Mesenchymal stem cell (in vitro differentiated cells and primary cell): Measurements from ENCODE around the gene HUNK.

Experiments used
- DNase-seq: peaks from one replicate; pipeline ENCODE4 v3.0.0-alpha.2; 2013
- H2AFZ ChIP-seq: one replicate; pipeline ENCODE4 v1.6.1; 2013; ENCODE audit warnings: low read depth, mild to moderate bottlenecking, control low read depth, inconsistent platforms, low read length, moderate library complexity
- H2AK5ac ChIP-seq: 2 replicates; pipeline ENCODE4 v1.6.1; 2013; ENCODE audit warnings: low read length, moderate library complexity, mild to moderate bottlenecking, inconsistent platforms; ENCODE audit not compliant: severe bottlenecking
- H2BK120ac ChIP-seq: one replicate; pipeline ENCODE4 v1.6.1; 2013; ENCODE audit warnings: low read depth, mild to moderate bottlenecking, inconsistent platforms, low read length, moderate library complexity
- H2BK12ac ChIP-seq, 2 experiments: one replicate each; pipeline ENCODE4 v1.6.1; 2013; ENCODE audit warnings: inconsistent platforms in 2 of 2, low read length in 2 of 2, mild to moderate bottlenecking in 2 of 2, moderate library complexity in 2 of 2, control low read depth in 1 of 2
- H2BK15ac ChIP-seq: one replicate; pipeline ENCODE4 v1.6.1; 2013; ENCODE audit warnings: mild to moderate bottlenecking, low read depth, inconsistent platforms; ENCODE audit not compliant: poor library complexity, severe bottlenecking
- H2BK5ac ChIP-seq: 2 replicates; pipeline ENCODE4 v1.6.1; 2013; ENCODE audit warnings: low read depth, mild to moderate bottlenecking, low read length, control low read depth, inconsistent platforms; ENCODE audit not compliant: poor library complexity, severe bottlenecking
- H3K14ac ChIP-seq, 2 experiments: one replicate each; pipeline ENCODE4 v1.6.1; 2013; ENCODE audit warnings: inconsistent platforms in 2 of 2, low read length in 2 of 2, control low read depth in 1 of 2, mild to moderate bottlenecking in 1 of 2, moderate library complexity in 1 of 2
- H3K18ac ChIP-seq, 2 experiments: one replicate each; pipeline ENCODE4 v1.6.1; 2013; ENCODE audit warnings: inconsistent platforms in 2 of 2, low read length in 2 of 2, control low read depth in 1 of 2, low read depth in 1 of 2, mild to moderate bottlenecking in 1 of 2
- H3K23ac ChIP-seq, 2 experiments: one replicate each; pipeline ENCODE4 v1.6.1; 2013; ENCODE audit warnings: inconsistent platforms in 2 of 2, low read length in 2 of 2, mild to moderate bottlenecking in 2 of 2, moderate library complexity in 2 of 2, control low read depth in 1 of 2
- H3K27ac ChIP-seq: 2 replicates; pipeline ENCODE4 v1.5.1; 2013; ENCODE audit warnings: mild to moderate bottlenecking, moderate library complexity, low read length, control low read depth, inconsistent platforms; ENCODE audit not compliant: poor library complexity, severe bottlenecking
- H3K27me3 ChIP-seq, 2 experiments: 2 replicates each; pipeline versions ENCODE4 v1.6.1 to v1.7.0; 2013; ENCODE audit warnings: low read length in 2 of 2, mild to moderate bottlenecking in 2 of 2, moderate library complexity in 2 of 2, control low read depth in 1 of 2, inconsistent platforms in 1 of 2; ENCODE audit not compliant: control insufficient read depth in 1 of 2, insufficient read depth in 1 of 2
- H3K36me3 ChIP-seq, 2 experiments: 2 replicates each; pipeline versions ENCODE4 v1.6.1 to v1.7.0; 2013; ENCODE audit warnings: low read length in 2 of 2, control low read depth in 1 of 2, inconsistent platforms in 1 of 2, low read depth in 1 of 2, mild to moderate bottlenecking in 1 of 2; ENCODE audit not compliant: insufficient read depth in 2 of 2, control insufficient read depth in 1 of 2
- H3K4ac ChIP-seq, 2 experiments: one replicate each; pipeline ENCODE4 v1.6.1; 2013; ENCODE audit warnings: inconsistent platforms in 2 of 2, low read length in 2 of 2, mild to moderate bottlenecking in 2 of 2, moderate library complexity in 2 of 2, control low read depth in 1 of 2, low read depth in 1 of 2
- H3K4me1 ChIP-seq: 2 replicates; pipeline ENCODE4 v1.6.1; 2013; ENCODE audit warnings: low read depth, low read length, control low read depth; ENCODE audit not compliant: control insufficient read depth, insufficient read depth
- H3K4me2 ChIP-seq: 2 replicates; pipeline ENCODE4 v1.6.1; 2013; ENCODE audit warnings: low read length, mild to moderate bottlenecking, inconsistent platforms; ENCODE audit not compliant: poor library complexity, severe bottlenecking
- H3K4me3 ChIP-seq, 2 experiments: 2 replicates each; pipeline versions ENCODE4 v1.5.1 to v1.7.0; 2013; ENCODE audit warnings: low read length in 2 of 2, mild to moderate bottlenecking in 2 of 2, control low read depth in 1 of 2, low read depth in 1 of 2; ENCODE audit not compliant: insufficient read depth in 1 of 2
- H3K79me1 ChIP-seq: replicated peaks from 2 replicates; pipeline ENCODE4 v1.6.1; 2013; ENCODE audit warnings: mild to moderate bottlenecking, control low read depth, low read length, inconsistent platforms; ENCODE audit not compliant: poor library complexity, severe bottlenecking
- H3K9ac ChIP-seq: 2 replicates; pipeline ENCODE4 v1.7.0; 2013; ENCODE audit warnings: mild to moderate bottlenecking, low read length, moderate library complexity
- H3K9me3 ChIP-seq: 2 replicates; pipeline ENCODE4 v1.7.0; 2013; ENCODE audit warnings: mild to moderate bottlenecking, low read length; ENCODE audit not compliant: control insufficient read depth
- H4K8ac ChIP-seq: one replicate; pipeline ENCODE4 v1.6.1; 2013; ENCODE audit warnings: inconsistent platforms, mild to moderate bottlenecking, low read length, moderate library complexity
- H4K91ac ChIP-seq: one replicate; pipeline ENCODE4 v1.6.1; 2013; ENCODE audit warnings: mild to moderate bottlenecking, low read length, inconsistent platforms
- whole genome bisulfite sequencing: methylation state at CpG from one replicate; pipeline ENCODE4 v1.1.7; 2013; ENCODE audit warnings: mixed read lengths; 5-methylcytosine and 5-hydroxymethylcytosine counted together

HUNK gene

GRCh38 chr21:31909153-31910073 is 36.6 kb downstream of the HUNK start:
- H3K9ac ChIP-seq: no peak overlapping the region
- H3K27me3 ChIP-seq: peaks cover 0 to 13% of the 10 kb centered on the region in 2 experiments
- H2AFZ ChIP-seq: no peak overlapping the region
- H3K4me1 ChIP-seq: peaks cover 7% of the 10 kb centered on the region
- H3K4ac ChIP-seq: no peak overlapping the region
- H4K8ac ChIP-seq: no peak overlapping the region
- no peak overlapping the region for H2BK5ac ChIP-seq
- H2BK15ac ChIP-seq: no peak overlapping the region
- H3K27ac ChIP-seq: no peak overlapping the region
- H3K79me1 ChIP-seq: no peaks in the 10 kb centered on the region
- no peak overlapping the region for H4K91ac ChIP-seq
- 39% methylated on average over 17 of the region's 18 CpGs for WGBS
- no peak overlapping the region for H3K4me3 ChIP-seq
- H3K36me3 ChIP-seq: no peaks in the 10 kb centered on the region
- no peak overlapping the region for H3K14ac ChIP-seq
- H3K18ac ChIP-seq: no peak overlapping the region
- no peak overlapping the region for H2AK5ac ChIP-seq
- no peak overlapping the region for H3K4me2 ChIP-seq
- no peak for DNase-seq
- H2BK120ac ChIP-seq: no peak overlapping the region
- H3K9me3 ChIP-seq: no peaks in the 10 kb centered on the region
- no peak overlapping the region for H2BK12ac ChIP-seq
- H3K23ac ChIP-seq: no peak overlapping the region

- H3K27ac ChIP-seq: no peak overlapping the region
- H3K4ac ChIP-seq: no peak overlapping the region
- peaks cover 7% of the 10 kb centered on the region for H3K4me1 ChIP-seq
- 71% methylated on average over 2 of the region's 2 CpGs for WGBS
- H3K9me3 ChIP-seq: no peaks in the 10 kb centered on the region
- no peak overlapping the region for H2BK15ac ChIP-seq
- no peak overlapping the region for H3K23ac ChIP-seq
- no peak for DNase-seq
- no peak overlapping the region for H2AK5ac ChIP-seq
- H4K91ac ChIP-seq: no peak overlapping the region
- H3K79me1 ChIP-seq: no peaks in the 10 kb centered on the region
- H3K4me3 ChIP-seq: no peak overlapping the region
- no peak overlapping the region for H4K8ac ChIP-seq
- H2BK5ac ChIP-seq: no peak overlapping the region
- peaks cover 0 to 13% of the 10 kb centered on the region in 2 experiments for H3K27me3 ChIP-seq
- no peak overlapping the region for H3K14ac ChIP-seq
- no peaks in the 10 kb centered on the region for H3K36me3 ChIP-seq
- H3K9ac ChIP-seq: no peak overlapping the region
- H2BK120ac ChIP-seq: no peak overlapping the region
- no peak overlapping the region for H3K18ac ChIP-seq
- H3K4me2 ChIP-seq: no peak overlapping the region
- no peak overlapping the region for H2BK12ac ChIP-seq
- no peak overlapping the region for H2AFZ ChIP-seq
Observed at GRCh38 chr21:31910074-31910470, 37.3 kb downstream of the HUNK start.

- H2BK15ac ChIP-seq: no peak overlapping the region
- H2BK12ac ChIP-seq: no peak overlapping the region
- H3K36me3 ChIP-seq: no peaks in the 10 kb centered on the region
- peaks cover 0 to 10% of the 10 kb centered on the region in 2 experiments for H3K27me3 ChIP-seq
- no peak overlapping the region for H3K27ac ChIP-seq
- no peak overlapping the region for H3K23ac ChIP-seq
- H3K4ac ChIP-seq: no peak overlapping the region
- 70% methylated on average over 17 of the region's 17 CpGs for WGBS
- H3K14ac ChIP-seq: no peak overlapping the region
- no peak overlapping the region for H2AFZ ChIP-seq
- no peak overlapping the region for H3K9ac ChIP-seq
- H2BK120ac ChIP-seq: no peak overlapping the region
- H3K9me3 ChIP-seq: no peaks in the 10 kb centered on the region
- H3K4me1 ChIP-seq: peaks cover 7% of the 10 kb centered on the region
- H4K91ac ChIP-seq: no peak overlapping the region
- H3K18ac ChIP-seq: no peak overlapping the region
- no peak overlapping the region for H3K4me2 ChIP-seq
- H3K79me1 ChIP-seq: no peaks in the 10 kb centered on the region
- no peak overlapping the region for H2AK5ac ChIP-seq
- no peak overlapping the region for H4K8ac ChIP-seq
- no peak overlapping the region for H2BK5ac ChIP-seq
- peak; percentile 88 for DNase-seq
- H3K4me3 ChIP-seq: no peak overlapping the region
Observed at GRCh38 chr21:31911138-31911907, 38.5 kb downstream of the HUNK start.

GRCh38 chr21:31912501-31912900 is 39.7 kb downstream of the HUNK start:
- no peak overlapping the region for H2BK5ac ChIP-seq
- peaks cover 0 to 10% of the 10 kb centered on the region in 2 experiments for H3K27me3 ChIP-seq
- peak overlapping the region in 1 of 2 experiments; percentile 7 for H3K18ac ChIP-seq
- H2AK5ac ChIP-seq: no peak overlapping the region
- H3K9me3 ChIP-seq: no peaks in the 10 kb centered on the region
- H3K9ac ChIP-seq: no peak overlapping the region
- peaks cover 7% of the 10 kb centered on the region for H3K4me1 ChIP-seq
- H3K27ac ChIP-seq: no peak overlapping the region
- no peak overlapping the region for H3K4me3 ChIP-seq
- H4K91ac ChIP-seq: no peak overlapping the region
- peak; percentile 62 for DNase-seq
- no peak overlapping the region for H3K23ac ChIP-seq
- no peak overlapping the region for H3K14ac ChIP-seq
- no peak overlapping the region for H2BK15ac ChIP-seq
- no peak overlapping the region for H3K4me2 ChIP-seq
- H2BK12ac ChIP-seq: no peak overlapping the region
- H3K36me3 ChIP-seq: no peaks in the 10 kb centered on the region
- no peak overlapping the region for H3K4ac ChIP-seq
- H4K8ac ChIP-seq: no peak overlapping the region
- no peak overlapping the region for H2AFZ ChIP-seq
- WGBS: 80% methylated on average over 7 of the region's 9 CpGs
- H3K79me1 ChIP-seq: no peaks in the 10 kb centered on the region
- no peak overlapping the region for H2BK120ac ChIP-seq
